Esophagus muscularis mucosa (tissue), 4 donors: Measurements from ENCODE around the gene DCC.

Source experiments
- CTCF ChIP-seq, 3 experiments: fragments of 200-600 bp in 2 of 3; fragments of 450-650 bp in 1 of 3; sonication (generic) in 2 of 3; IDR thresholded peaks; one replicate each; pipeline ENCODE4 v1.5.1; 2017 to 2019; ENCODE audit warnings: antibody characterized with exemption in 3 of 3, mild to moderate bottlenecking in 2 of 3, moderate library complexity in 1 of 3
- EP300 ChIP-seq: sonication (generic); formaldehyde crosslinking; IDR thresholded peaks from one replicate; pipeline ENCODE4 v1.6.1; 2017; ENCODE audit warnings: antibody characterized with exemption
- POLR2A ChIP-seq: fragments of 450-650 bp; IDR thresholded peaks from one replicate; pipeline ENCODE4 v1.6.1; 2017; ENCODE audit warnings: antibody characterized with exemption, moderate library complexity, mild to moderate bottlenecking, low read depth

- TF ChIP-seq CTCF (IDR thresholded peaks at IDR 0.05): no peak
- no peak for TF ChIP-seq POLR2A
- no peak for TF ChIP-seq EP300
Observed at GRCh38 chr18:52337276-52337675, 2.7 kb upstream of the DCC start.
